Measurements from ENCODE around the gene NRL.

The NRL gene

GRCh38 chr14:24093901-24094840 is 20.6 kb downstream of the NRL start, which contains the start of gene PCK2:
PCK2 (plus strand) TSS chr14:24094311; CDS start chr14:24094406, 95 bp downstream.
- Histone ChIP-seq H3K27ac (ENCODE audit: low read length) (peak within 1 kb of the TSS; percentile 79), H4K20me1 (ENCODE audit: insufficient read depth, low read length) (no peaks in the 10 kb centered on the region), H3K4me3 (ENCODE audit: low read length) (peak within 1 kb of the TSS; percentile 93), H3K9ac (ENCODE audit: low read length) (peak within 1 kb of the TSS; percentile 100), H3K9me3 (ENCODE audit: insufficient read depth, low read length) (no peaks in the 10 kb centered on the region), H3K79me2 (ENCODE audit: low read length) (peaks cover 17% of the 10 kb centered on the region), H3K4me2 (ENCODE audit: low read length) (peak within 1 kb of the TSS; percentile 97), H3K4me1 (ENCODE audit: low read length) (peaks cover 22% of the 10 kb centered on the region), H3K27me3 (ENCODE audit: low read depth, low read length) (no peaks in the 10 kb centered on the region), H2AFZ (ENCODE audit: low read depth, low read length) (peak within 1 kb of the TSS; percentile 43; the same call in 1 of the 2 replicates), H3K36me3 (replicated peaks; ENCODE audit: low read depth, low read length) (peaks cover 20% of the 10 kb centered on the region)
- no peak for TF ChIP-seq EZH2phosphoT487 (IDR thresholded peaks at IDR 0.05; ENCODE audit: low read depth)
- no peak for TF ChIP-seq CTCF (IDR thresholded peaks at IDR 0.05; ENCODE audit: low read depth, low read length)

GRCh38 chr14:24093207-24093900 is 21.4 kb downstream of the NRL start:
- H4K20me1 ChIP-seq (ENCODE audit: insufficient read depth, low read length) = no peaks in the 10 kb centered on the region
- peak overlapping the region; percentile 100 for H3K9ac ChIP-seq (ENCODE audit: low read length)
- no peak overlapping the region for H2AFZ ChIP-seq (ENCODE audit: low read depth, low read length)
- peaks cover 13% of the 10 kb centered on the region for H3K36me3 ChIP-seq (replicated peaks; ENCODE audit: low read depth, low read length)
- H3K9me3 ChIP-seq (ENCODE audit: insufficient read depth, low read length) = no peaks in the 10 kb centered on the region
- peak overlapping the region; percentile 93 for H3K4me3 ChIP-seq (ENCODE audit: low read length)
- no peak for TF ChIP-seq CTCF (IDR thresholded peaks at IDR 0.05; ENCODE audit: low read depth, low read length)
- no peak for TF ChIP-seq EZH2phosphoT487 (IDR thresholded peaks at IDR 0.05; ENCODE audit: low read depth)
- peaks cover 17% of the 10 kb centered on the region for H3K79me2 ChIP-seq (ENCODE audit: low read length)
- H3K27me3 ChIP-seq (ENCODE audit: low read depth, low read length) = no peaks in the 10 kb centered on the region
- H3K4me1 ChIP-seq (ENCODE audit: low read length) = peaks cover 22% of the 10 kb centered on the region
- H3K27ac ChIP-seq (ENCODE audit: low read length) = peak overlapping the region; percentile 40
- peak overlapping the region; percentile 97 for H3K4me2 ChIP-seq (ENCODE audit: low read length)

- H2AFZ ChIP-seq (ENCODE audit: low read depth, low read length) = no peak overlapping the region
- peaks cover 22% of the 10 kb centered on the region for H3K4me1 ChIP-seq (ENCODE audit: low read length)
- no peak for TF ChIP-seq CTCF (IDR thresholded peaks at IDR 0.05; ENCODE audit: low read depth, low read length)
- TF ChIP-seq EZH2phosphoT487 (IDR thresholded peaks at IDR 0.05; ENCODE audit: low read depth) = no peak
- H3K36me3 ChIP-seq (replicated peaks; ENCODE audit: low read depth, low read length) = peaks cover 7% of the 10 kb centered on the region
- no peak overlapping the region for H3K9ac ChIP-seq (ENCODE audit: low read length)
- no peak overlapping the region for H3K4me3 ChIP-seq (ENCODE audit: low read length)
- no peaks in the 10 kb centered on the region for H3K27me3 ChIP-seq (ENCODE audit: low read depth, low read length)
- H3K4me2 ChIP-seq (ENCODE audit: low read length) = no peak overlapping the region
- H3K9me3 ChIP-seq (ENCODE audit: insufficient read depth, low read length) = no peaks in the 10 kb centered on the region
- peaks cover 17% of the 10 kb centered on the region for H3K79me2 ChIP-seq (ENCODE audit: low read length)
- no peaks in the 10 kb centered on the region for H4K20me1 ChIP-seq (ENCODE audit: insufficient read depth, low read length)
- no peak overlapping the region for H3K27ac ChIP-seq (ENCODE audit: low read length)
These were observed 22.1 kb downstream of the NRL start for GRCh38 chr14:24092505-24093206.
